ENCODE measurements around the gene ATXN1.
"Not testable (repeated sequence)": the region's sequence is repeated elsewhere in the genome, so short reads cannot be mapped to it uniquely, and the experiment has no call there.

ATXN1 gene

GRCh38 chr6:16760516-16761470, at the start of gene ATXN1:
ATXN1 (minus strand) TSS chr6:16761460.
- no peak for DNase-seq

DNA sequence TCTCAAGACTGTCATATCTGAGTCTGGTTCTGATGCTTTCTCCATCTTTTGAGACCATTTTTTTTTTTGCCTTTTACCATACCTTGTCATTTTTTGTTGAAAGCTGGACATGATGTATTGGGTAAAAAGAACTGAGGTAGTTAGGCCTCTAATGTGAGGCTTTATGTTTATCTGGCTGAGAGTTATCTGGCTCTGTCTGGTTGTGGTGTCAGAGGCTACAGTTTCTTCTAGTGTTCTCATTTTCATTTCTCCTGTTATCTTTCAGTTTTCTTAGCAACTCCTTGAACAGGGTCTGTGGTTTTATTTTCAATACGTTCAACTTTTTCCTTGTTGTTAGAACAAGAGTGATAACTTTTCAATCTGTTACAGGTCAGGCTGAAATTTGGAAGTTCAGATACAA, 49.2 kb upstream of the ATXN1 start:
- DNase-seq, result no peak

DNA sequence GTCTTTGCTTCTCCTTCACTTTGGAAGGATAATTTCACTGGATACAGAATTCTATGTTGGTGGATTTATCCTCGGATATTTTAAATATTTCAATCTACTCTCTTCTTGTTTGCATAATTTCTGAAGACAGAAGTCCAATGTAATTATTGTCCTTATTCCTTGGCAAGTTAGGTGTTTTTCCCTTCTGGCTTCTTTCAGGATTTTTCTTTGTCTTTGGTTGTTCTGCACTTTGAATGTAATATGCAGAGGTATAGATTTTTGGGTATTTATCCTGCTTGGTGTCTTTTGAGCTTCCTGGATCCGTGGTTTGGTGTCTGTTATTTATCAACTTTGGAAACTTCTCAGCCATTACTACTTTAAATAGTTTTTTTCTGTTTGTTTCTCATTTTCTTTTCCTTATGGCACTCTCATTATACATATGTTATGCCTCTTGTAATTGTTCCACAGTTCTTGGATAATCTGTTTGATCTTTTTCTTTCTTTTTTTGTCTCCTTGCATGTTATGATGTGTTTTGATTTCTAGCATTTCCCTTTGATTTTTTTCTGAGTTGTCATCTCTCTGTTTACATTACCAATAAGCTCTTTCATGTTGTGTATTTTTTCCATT, 48.6 kb upstream of the ATXN1 start:
- no peak for DNase-seq

DNA sequence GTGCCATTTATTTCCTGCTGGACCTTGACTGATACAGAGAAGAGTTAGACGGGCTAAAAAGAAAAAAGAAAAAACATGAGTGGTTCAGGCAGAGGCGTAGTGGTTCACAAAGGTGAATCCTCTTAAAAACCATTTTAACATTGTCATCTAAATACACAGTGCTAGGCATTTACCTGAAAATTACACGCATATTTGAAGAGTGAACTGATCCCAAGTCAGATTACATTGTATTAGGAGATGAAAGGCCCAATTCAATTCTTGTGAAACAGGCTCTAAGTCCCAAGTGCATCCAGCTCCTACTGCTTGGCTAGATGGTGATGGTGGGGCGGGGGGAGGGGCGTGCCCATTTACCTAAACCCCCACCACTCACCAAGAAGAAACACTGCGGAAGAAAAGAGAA, 46.7 kb upstream of the ATXN1 start:
- DNase-seq, result no peak

GRCh38 chr6:16806363-16806762, 45.1 kb upstream of the ATXN1 start:
- DNase-seq, result no peak

- no peak for DNase-seq
These were observed 44.1 kb upstream of the ATXN1 start for GRCh38 chr6:16805243-16805950.

DNA sequence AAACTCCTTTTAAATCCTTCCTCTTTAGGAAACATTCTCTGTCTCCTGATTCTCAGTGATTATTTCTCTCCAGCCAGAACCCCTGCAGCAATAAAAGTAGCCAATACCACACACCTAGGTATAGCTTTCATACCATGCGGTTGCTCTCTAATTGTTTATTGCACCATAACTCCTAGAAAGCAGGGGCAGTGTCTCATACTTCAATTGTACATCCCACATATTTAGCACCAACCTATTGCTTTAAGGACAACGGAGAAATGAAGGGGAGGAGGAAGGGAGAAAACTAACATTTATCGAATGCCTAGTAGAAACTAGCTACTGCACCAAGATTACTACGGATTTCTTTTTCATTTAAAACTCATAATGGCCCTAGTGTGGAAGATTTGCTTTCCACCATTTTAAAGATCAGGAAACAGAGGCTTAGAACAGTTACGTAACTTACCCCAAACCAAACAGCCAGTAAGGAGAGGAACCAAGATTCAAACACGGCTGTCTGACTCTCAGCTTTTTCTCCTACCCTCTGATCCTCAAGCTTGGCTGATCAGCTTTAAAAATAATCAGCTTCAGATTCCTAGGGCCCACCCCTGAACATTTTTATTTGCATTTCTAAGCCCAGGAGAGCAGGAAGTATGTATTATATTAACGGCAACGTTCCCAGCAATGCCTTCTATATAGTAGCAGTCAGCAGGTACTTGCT, 43.4 kb upstream of the ATXN1 start:
- DNase-seq, result no peak

DNA sequence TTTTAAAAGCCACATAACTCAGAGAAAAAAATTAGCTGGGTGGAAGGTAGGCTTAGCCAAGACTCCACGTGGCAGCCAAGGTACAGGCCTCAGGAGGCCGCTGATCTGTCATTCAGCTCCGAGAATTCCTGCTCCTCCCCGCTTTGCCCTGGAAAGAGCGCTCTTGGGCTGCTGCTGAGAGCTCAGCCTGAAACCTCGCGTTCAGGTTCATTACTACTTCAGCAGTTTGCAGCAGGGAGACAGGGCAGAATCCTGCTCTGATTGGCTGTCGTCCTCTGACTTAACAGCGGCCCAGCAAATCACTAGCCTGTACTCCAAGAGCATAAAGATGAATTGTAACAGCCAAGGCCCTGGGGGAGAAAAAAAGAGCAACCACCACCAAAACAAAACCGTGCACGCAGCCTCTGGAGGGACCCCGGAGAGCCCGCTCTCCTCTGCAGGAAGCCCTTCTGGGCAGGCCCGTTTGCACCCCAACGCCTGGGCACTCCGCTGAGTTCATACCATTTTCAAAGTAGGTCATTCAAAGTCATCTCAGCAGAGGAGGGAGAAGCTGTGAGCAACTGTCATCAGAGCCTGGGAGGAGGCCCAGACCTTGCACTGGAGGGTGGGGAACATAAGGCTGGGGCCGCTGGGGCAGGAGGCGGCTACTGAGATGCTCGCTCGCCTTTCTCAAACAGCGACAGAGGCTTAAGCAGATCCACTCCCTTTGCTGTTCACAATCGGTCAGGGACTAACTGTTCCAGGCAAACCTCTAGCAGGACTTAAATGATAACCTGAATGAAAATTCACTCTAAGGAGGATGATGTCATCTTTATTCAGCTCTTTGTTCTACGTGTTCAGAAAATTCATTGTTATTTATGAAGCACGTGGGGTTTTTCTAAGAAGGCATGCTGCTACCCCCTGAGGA, 42.3 kb upstream of the ATXN1 start:
- DNase-seq, result no peak

- DNase-seq, result no peak
These were observed 40.8 kb upstream of the ATXN1 start for GRCh38 chr6:16802071-16802470.

DNA sequence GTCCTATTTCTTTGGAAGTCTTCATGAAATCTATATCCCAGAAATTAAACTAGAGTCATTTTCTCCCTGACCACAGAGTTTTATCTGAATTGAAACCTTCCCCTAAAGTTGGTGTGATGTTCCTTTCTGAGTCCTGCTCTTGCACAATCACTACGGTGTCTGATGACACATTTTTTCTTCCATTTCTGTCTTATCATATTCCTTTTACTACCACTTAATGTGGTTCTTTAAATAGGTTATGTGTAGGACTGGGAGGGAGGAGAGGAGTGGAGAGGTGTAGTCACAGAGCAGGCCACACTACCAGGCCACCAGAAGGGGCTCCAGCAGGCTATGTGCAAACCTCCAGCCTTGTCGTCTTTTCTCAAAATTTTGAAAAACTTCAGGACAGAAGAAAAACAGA, 39.7 kb upstream of the ATXN1 start:
- DNase-seq, result no peak

DNA sequence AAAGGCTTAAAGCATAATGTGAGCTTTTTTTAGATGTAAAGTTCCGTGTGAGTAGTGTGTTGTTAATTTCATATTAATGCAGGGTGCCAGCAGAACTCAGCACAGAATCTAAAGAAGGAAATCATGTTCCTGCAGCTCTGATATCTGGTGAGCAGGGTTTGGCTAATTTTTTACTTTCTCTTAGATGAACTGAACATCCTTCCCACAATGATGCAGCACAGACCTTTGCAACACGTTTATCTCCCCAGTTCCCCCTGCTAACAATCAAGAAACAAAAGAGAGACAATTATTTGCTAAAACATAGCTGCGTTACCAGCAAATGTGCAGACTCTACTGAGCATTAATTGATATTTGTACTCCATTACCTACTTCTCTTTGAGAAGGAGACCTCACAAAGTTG, 39.1 kb upstream of the ATXN1 start:
- DNase-seq, result no peak

DNA sequence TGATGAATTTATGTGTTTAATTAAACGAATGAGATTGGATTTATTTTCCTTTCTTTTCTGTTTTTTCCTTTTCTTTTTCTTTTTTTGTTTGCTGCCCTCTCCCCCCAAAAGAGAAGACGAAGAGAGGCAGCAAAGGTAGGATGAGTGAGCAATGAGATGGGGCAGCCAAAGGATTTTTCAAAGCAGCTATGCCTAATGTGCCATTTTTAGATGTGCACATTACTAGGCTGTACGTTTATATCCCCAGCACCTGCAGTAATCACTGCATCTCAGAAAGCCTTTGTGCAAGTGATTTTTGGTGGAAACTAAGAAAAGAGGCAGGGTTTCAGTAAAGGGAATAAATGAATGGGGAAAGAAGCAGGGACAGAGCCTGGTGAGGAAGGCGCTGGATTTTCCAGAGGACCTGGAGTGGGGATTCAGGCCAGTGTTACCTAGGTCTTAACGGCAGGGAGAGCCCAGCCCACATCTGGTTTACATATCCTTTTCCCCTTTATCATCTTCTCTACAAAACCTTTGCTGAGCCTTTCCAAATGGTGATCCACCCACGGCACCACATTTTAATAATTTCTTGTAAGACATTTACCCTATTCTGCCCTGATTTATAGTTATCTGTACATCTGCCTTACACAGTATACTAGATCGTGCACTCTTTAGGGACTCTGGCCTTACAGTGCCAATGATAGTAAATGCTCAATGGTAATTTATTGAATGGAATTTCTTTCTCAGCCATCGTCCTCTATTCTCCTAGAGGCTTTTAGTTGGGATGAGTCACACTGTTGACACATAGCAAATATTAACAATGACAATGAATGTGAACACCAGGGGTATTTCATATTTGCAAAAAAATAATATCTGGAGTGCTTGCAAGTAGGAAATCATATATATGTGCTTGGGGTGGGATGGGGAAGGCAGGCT, 38.3 kb upstream of the ATXN1 start:
- no peak for DNase-seq

DNA sequence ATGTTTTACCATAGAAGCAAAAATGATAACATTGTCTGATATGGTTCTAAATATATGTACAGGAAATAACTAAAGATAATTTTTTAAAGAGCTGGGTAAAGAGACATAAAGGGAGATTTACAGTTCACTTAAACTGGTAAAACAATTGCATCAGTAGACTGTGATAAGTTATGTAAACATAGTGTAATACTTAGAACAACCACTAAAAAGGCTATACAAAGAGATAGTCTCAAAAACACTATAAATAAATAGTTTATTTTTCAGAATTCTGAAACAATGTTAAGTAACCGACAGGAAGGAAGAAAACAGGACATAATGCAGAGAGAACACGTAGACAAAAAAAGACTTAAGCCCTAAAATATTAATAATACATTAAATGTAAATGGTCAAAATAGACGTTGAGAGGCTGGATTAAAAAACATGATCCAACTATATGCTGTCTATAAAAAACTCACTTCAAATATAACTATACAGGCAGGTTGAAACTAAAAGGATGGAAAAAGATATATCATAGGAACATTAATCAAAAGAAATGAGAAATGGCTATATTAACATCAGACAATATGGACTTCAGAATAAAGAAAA, 32.7 kb upstream of the ATXN1 start:
- DNase-seq, result no peak

DNA sequence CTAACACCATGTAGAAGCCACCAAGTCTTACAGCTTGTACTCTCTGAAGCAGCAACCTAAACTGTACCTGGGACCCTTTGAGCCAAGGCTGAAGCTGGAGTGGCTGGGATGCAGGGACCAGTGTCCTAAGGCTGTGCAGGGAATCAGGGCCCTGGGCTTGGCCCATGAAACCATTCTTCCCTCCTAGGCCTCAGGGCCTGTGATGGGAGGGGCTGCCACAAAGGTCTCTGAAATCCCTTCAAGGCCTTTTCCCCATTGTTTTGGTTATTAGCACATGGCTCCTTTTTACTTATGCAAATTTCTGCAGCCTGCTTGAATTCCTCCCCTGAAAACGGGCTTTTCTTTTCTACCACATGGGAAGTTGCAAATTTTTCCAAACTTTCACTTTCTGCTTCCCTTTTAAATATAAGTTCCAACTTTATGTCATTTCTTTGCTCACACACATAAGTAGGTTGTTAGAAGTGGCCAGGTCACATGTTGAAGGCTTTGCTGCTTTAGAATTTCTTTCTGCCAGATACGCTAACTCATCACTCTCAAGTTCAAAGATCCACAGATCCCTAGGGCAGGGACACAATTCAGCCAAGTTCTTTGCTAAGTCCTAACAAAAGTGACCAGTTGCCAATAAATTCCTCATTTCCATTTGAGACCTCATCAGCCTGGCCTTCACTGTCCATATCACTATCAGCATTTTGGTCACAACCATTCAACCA, 28.2 kb upstream of the ATXN1 start:
- DNase-seq, result no peak

DNA sequence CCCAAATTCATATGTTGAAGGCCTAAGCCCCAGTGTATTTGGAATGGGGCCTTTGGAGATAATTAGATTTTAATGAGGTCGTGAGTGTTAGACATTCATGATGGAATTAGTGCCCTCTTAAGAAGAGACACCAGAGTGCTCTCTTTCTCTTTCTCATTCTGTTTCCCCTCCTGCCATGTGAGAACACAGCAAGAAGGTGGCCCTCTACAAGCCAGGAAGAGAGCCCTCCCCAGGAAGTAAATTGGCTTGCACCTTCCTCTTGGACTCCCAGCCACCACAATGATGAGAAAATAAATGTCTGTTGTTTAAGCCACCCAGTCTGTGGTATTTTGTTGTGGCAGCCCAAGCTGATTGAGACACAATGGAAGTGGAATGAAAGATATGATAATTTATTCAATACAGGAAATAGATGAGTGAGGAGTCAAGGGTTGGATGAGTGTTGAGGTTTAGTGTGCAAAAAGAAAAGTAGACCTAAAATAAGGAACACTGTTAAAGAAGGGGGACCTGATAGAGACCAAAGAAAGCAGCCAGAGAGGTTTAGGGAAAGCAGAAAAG, 25.9 kb upstream of the ATXN1 start:
- DNase-seq, result no peak

GRCh38 chr6:16785496-16785895, 24.2 kb upstream of the ATXN1 start:
- no peak for DNase-seq

- DNase-seq, result not testable (repeated sequence)
These were observed 23.7 kb upstream of the ATXN1 start for GRCh38 chr6:16784957-16785356.

GRCh38 chr6:16783952-16784565, 22.8 kb upstream of the ATXN1 start:
- DNase-seq, result no peak

DNA sequence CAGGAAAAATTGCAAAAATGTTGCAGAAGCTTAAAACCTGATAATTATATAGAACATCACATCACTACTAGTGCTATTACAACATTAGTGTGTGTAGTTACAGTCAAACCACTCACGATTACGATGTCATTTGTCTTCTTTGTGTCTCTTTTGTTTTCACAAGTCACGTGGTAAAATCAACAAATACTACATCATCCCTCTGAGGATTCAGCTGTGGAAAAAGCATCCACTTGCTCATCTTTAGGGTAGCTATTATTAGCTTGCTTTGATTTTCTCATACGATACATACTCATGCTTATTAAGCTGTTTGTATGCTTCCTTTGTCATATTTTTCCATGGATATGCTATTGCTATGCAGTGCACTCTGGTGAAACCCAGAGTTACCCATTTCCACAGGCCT, 22.2 kb upstream of the ATXN1 start:
- DNase-seq, result no peak
